ENCODE results near the gene STAG1.
"Not testable (repeated sequence)": the region's sequence is repeated elsewhere in the genome, so short reads cannot be mapped to it uniquely, and the experiment has no call there.

The STAG1 gene

GRCh38 chr3:136505676-136506075 is 246.5 kb downstream of the STAG1 start:
- no peak for DNase-seq (ENCODE audit: low read depth in 2 of 2)

- no peak for DNase-seq (ENCODE audit: low read depth in 2 of 2)
These were observed 249.1 kb downstream of the STAG1 start for GRCh38 chr3:136503056-136503455.

- no peak for DNase-seq (ENCODE audit: low read depth in 2 of 2)
These were observed 253.2 kb downstream of the STAG1 start for GRCh38 chr3:136498919-136499447.

- DNase-seq (ENCODE audit: low read depth in 2 of 2): no peak
These were observed 257.0 kb downstream of the STAG1 start for GRCh38 chr3:136495213-136495612.

GRCh38 chr3:136490646-136491405 is 261.4 kb downstream of the STAG1 start:
- no peak for DNase-seq (ENCODE audit: low read depth in 2 of 2)

GRCh38 chr3:136485777-136486176 is 266.4 kb downstream of the STAG1 start:
- DNase-seq (ENCODE audit: low read depth in 2 of 2): no peak

- no peak for DNase-seq (ENCODE audit: low read depth in 2 of 2)
These were observed 275.9 kb downstream of the STAG1 start for GRCh38 chr3:136476280-136476679.

- not testable (repeated sequence) for DNase-seq (ENCODE audit: low read depth in 2 of 2)
These were observed 277.3 kb downstream of the STAG1 start for GRCh38 chr3:136474876-136475275.

GRCh38 chr3:136473716-136474326 is 278.4 kb downstream of the STAG1 start:
- DNase-seq (ENCODE audit: low read depth in 2 of 2): no peak

GRCh38 chr3:136465296-136465695 is 286.9 kb downstream of the STAG1 start:
- no peak for DNase-seq (ENCODE audit: low read depth in 2 of 2)

- no peak for DNase-seq (ENCODE audit: low read depth in 2 of 2)
These were observed 287.7 kb downstream of the STAG1 start for GRCh38 chr3:136464502-136464901.

- no peak for DNase-seq (ENCODE audit: low read depth in 2 of 2)
These were observed 289.0 kb downstream of the STAG1 start for GRCh38 chr3:136463170-136463569.

GRCh38 chr3:136457793-136458192 is 294.4 kb downstream of the STAG1 start:
- DNase-seq (ENCODE audit: low read depth in 2 of 2): no peak

- DNase-seq (ENCODE audit: low read depth in 2 of 2): no peak
These were observed 296.0 kb downstream of the STAG1 start for GRCh38 chr3:136456196-136456595.

- DNase-seq (ENCODE audit: low read depth in 2 of 2): no peak
These were observed 307.6 kb downstream of the STAG1 start for GRCh38 chr3:136444581-136444980.

GRCh38 chr3:136437043-136437442 is 315.1 kb downstream of the STAG1 start:
- no peak for DNase-seq (ENCODE audit: low read depth in 2 of 2)

- no peak for DNase-seq (ENCODE audit: low read depth in 2 of 2)
These were observed 317.7 kb downstream of the STAG1 start for GRCh38 chr3:136434429-136434828.

- DNase-seq (ENCODE audit: low read depth in 2 of 2): no peak
These were observed 319.5 kb downstream of the STAG1 start for GRCh38 chr3:136432685-136433084.

- DNase-seq (ENCODE audit: low read depth in 2 of 2): no peak
These were observed 324.0 kb downstream of the STAG1 start for GRCh38 chr3:136428167-136428566.

- no peak for DNase-seq (ENCODE audit: low read depth in 2 of 2)
These were observed 324.9 kb downstream of the STAG1 start for GRCh38 chr3:136427236-136427635.

- no peak for DNase-seq (ENCODE audit: low read depth in 2 of 2)
These were observed 337.7 kb downstream of the STAG1 start for GRCh38 chr3:136414476-136414875.

- no peak for DNase-seq (ENCODE audit: low read depth in 2 of 2)
These were observed 339.9 kb downstream of the STAG1 start for GRCh38 chr3:136412307-136412706.

- DNase-seq (ENCODE audit: low read depth in 2 of 2): no peak
These were observed 342.6 kb downstream of the STAG1 start for GRCh38 chr3:136409549-136409948.

Measured in activated CD8-positive, alpha-beta memory T cell treated with anti-CD3 and anti-CD28 coated beads for 4 hours (primary cell).